ENCODE measurements around the gene IL1RAP.
A peak's percentile ranks its signal among the peaks of the same experiment; 100 is the strongest.

IL1RAP gene

DNA sequence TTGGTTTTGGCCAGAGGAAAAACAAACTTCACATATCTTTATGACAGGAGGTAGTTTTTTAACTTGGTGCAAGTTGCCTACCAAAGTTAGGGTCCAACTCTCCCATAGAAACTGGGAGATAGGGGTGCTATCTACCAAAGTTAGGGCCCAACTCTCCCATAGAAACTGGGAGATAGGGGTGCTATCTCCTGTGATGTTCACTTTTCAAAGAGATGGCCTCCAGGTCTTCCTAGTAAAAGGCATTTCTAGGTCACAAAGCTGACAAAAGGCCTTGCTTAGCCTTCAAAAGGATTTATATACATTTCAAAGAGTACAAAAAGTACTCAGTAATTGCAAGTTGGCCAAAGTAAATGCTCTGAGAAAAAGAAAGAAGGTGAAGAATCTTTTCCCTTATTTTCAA lies 27.1 kb downstream of the IL1RAP start:
- no peak overlapping the region for H3K27ac ChIP-seq (ENCODE audit: low read length)

DNA sequence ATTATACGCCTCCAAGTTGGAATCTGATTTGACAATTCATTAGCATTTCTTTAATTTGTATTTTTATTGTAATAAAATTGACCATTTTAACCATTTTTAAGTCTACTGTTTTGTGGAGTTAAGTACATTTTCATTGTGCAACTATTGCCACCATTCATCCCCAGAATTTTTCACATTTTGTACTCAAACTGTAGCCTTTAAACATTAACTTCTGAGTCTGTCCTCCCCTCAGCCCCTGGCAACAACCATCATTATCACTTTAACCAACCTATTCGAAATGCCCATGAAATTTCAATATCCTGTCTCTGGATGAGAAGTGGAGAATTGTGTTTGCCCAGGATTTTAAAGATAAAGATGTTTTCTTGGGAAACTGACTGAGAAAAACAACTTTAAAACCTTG lies 27.7 kb downstream of the IL1RAP start:
- Histone ChIP-seq H3K4me3 (ENCODE audit: low read length) (no peak overlapping the region), H3K9me3 (ENCODE audit: control insufficient read depth, insufficient read depth, low read length) (no peaks in the 10 kb centered on the region), H3K27me3 (ENCODE audit: control insufficient read depth, insufficient read depth, low read length) (peaks cover 23% of the 10 kb centered on the region; the same call in 1 of the 2 replicates), H3K4me1 (ENCODE audit: control insufficient read depth, insufficient read depth, low read length) (peaks cover 3% of the 10 kb centered on the region; the same call in 1 of the 2 replicates), H3K36me3 (ENCODE audit: control insufficient read depth, insufficient read depth, low read length) (no peaks in the 10 kb centered on the region), H3K27ac (ENCODE audit: low read length) (no peak overlapping the region)
- WGBS (ENCODE audit: insufficient coverage, insufficient read length) = no CpG with 5 or more reads among the region's 2 CpGs
- no peak for DNase-seq (ENCODE audit: low read depth, low spot score)

More for the DNA sequence above, 27.1 kb downstream of the IL1RAP start:
- H3K4me1 ChIP-seq (ENCODE audit: control insufficient read depth, insufficient read depth, low read length) = peaks cover 3% of the 10 kb centered on the region; the same call in 1 of the 2 replicates
- H3K4me3 ChIP-seq (ENCODE audit: low read length) = no peak overlapping the region
- no peaks in the 10 kb centered on the region for H3K36me3 ChIP-seq (ENCODE audit: control insufficient read depth, insufficient read depth, low read length)
- peaks cover 23% of the 10 kb centered on the region; the same call in 1 of the 2 replicates for H3K27me3 ChIP-seq (ENCODE audit: control insufficient read depth, insufficient read depth, low read length)
- no peak for DNase-seq (ENCODE audit: low read depth, low spot score)
- H3K9me3 ChIP-seq (ENCODE audit: control insufficient read depth, insufficient read depth, low read length) = no peaks in the 10 kb centered on the region

DNA sequence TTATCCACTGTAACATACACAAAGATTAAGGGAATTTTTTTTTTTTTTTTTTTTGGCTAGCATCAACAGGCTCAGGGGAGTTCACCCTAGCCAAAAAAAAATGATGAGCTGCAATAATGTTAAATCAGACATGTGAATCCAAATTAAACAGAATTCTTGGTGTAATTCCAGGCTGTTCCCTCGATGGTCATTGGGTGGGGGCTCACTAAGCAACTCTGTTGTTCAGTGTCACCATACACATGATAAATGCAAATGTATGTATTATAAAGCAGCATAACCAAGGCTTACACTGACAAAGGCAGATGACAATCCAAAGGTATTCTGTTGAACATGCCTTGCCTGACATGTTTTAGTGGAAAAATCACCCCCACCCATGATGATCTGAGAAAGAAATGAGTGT lies 29.0 kb downstream of the IL1RAP start:
- H3K9me3 ChIP-seq (ENCODE audit: control insufficient read depth, insufficient read depth, low read length) = no peaks in the 10 kb centered on the region
- no peaks in the 10 kb centered on the region for H3K36me3 ChIP-seq (ENCODE audit: control insufficient read depth, insufficient read depth, low read length)
- WGBS (ENCODE audit: insufficient coverage, insufficient read length) = no CpG with 5 or more reads among the region's 1 CpG
- DNase-seq (ENCODE audit: low read depth, low spot score) = no peak
- H3K4me1 ChIP-seq (ENCODE audit: control insufficient read depth, insufficient read depth, low read length) = peaks cover 5% of the 10 kb centered on the region; the same call in 1 of the 2 replicates
- H3K27ac ChIP-seq (ENCODE audit: low read length) = no peak overlapping the region
- H3K27me3 ChIP-seq (ENCODE audit: control insufficient read depth, insufficient read depth, low read length) = peaks cover 22% of the 10 kb centered on the region; the same call in 1 of the 2 replicates
- H3K4me3 ChIP-seq (ENCODE audit: low read length) = no peak overlapping the region

DNA sequence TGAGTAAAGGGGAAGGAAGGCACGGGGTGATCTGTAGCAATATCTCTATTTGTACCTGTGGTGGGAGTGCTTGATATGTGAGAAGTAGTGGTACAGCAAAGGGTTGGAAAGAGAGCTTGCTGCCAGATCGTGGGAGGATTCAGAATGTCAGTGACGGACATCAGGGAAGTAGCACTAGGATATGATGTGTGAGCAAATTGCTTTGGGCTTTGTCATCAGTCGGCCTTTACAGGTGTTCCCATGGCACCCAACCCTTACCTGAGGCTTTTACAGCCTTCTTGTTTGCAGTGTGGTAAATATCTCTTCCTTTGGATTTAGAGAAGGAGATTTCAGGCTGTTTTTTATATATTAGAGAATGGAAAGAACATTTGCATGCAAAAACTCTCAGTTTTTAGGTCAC lies 29.8 kb downstream of the IL1RAP start:
- no peak overlapping the region for H3K27ac ChIP-seq (ENCODE audit: low read length)
- H3K9me3 ChIP-seq (ENCODE audit: control insufficient read depth, insufficient read depth, low read length) = no peaks in the 10 kb centered on the region
- H3K4me3 ChIP-seq (ENCODE audit: low read length) = no peak overlapping the region
- peaks cover 5% of the 10 kb centered on the region; the same call in 1 of the 2 replicates for H3K4me1 ChIP-seq (ENCODE audit: control insufficient read depth, insufficient read depth, low read length)
- H3K27me3 ChIP-seq (ENCODE audit: control insufficient read depth, insufficient read depth, low read length) = peaks cover 16% of the 10 kb centered on the region; the same call in 1 of the 2 replicates
- H3K36me3 ChIP-seq (ENCODE audit: control insufficient read depth, insufficient read depth, low read length) = no peaks in the 10 kb centered on the region
- no peak for DNase-seq (ENCODE audit: low read depth, low spot score)
- no CpG with 5 or more reads among the region's 4 CpGs for WGBS (ENCODE audit: insufficient coverage, insufficient read length)

DNA sequence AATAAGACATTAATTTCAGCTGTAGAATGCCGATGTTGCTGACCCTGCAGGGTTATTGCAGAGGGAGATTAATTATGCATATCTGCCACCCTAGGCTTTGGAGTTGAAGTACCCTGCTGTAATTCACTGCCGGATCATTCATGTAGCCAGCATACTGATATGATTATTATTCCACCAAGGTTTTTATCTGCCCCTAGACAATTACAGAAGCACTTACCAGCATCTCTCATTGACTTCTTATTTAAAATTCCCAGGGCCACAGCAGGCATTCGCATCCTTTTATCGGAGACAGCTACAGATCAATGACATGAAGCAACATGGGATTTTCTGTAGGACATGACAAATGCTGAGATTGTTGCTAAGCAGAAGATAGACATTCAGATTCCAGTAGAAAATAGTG lies 31.3 kb downstream of the IL1RAP start:
- Histone ChIP-seq H3K27me3 (ENCODE audit: control insufficient read depth, insufficient read depth, low read length) (peaks cover 14% of the 10 kb centered on the region; the same call in 1 of the 2 replicates), H3K9me3 (ENCODE audit: control insufficient read depth, insufficient read depth, low read length) (no peaks in the 10 kb centered on the region), H3K4me1 (ENCODE audit: control insufficient read depth, insufficient read depth, low read length) (peaks cover 5% of the 10 kb centered on the region; the same call in 1 of the 2 replicates), H3K4me3 (ENCODE audit: low read length) (no peak overlapping the region), H3K27ac (ENCODE audit: low read length) (no peak overlapping the region), H3K36me3 (ENCODE audit: control insufficient read depth, insufficient read depth, low read length) (no peaks in the 10 kb centered on the region)
- DNase-seq (ENCODE audit: low read depth, low spot score) = no peak
- no CpG with 5 or more reads among the region's 4 CpGs for WGBS (ENCODE audit: insufficient coverage, insufficient read length)

DNA sequence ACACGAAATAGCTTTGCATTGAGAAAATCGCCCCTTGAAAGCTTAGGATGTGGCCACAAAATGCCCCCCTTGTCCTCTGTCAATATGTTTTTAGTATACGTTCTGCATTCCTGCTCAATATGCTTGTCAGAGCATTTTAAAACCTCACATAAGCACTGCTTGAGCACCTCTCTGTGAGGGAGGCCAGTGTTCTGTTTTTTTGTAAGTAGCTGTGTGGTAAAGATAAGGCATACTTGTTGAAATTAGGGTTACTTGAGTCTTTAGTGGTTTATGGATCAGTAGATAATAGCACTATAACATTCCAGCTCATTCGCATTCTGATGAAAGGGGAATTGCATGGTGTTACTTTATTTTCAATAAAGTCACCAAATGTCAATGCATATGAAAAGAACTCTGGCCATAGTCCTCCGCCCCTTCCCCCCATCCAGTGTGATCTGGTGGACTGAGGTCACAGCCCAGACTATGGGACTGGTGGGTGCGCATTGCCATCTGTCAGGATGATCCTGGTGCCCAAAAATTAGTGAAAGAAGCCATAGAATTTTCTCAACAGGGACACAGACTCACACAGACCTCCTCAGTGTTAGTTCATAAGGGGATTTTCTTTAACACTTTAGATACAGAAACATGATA lies 33.1 kb downstream of the IL1RAP start:
- DNase-seq (ENCODE audit: low read depth, low spot score) = no peak
- 0 out of 2 replicates have a peak, but pooled peaks cover 1% of the 10 kb centered on the region for H3K4me1 ChIP-seq (ENCODE audit: control insufficient read depth, insufficient read depth, low read length)
- no peaks in the 10 kb centered on the region for H3K36me3 ChIP-seq (ENCODE audit: control insufficient read depth, insufficient read depth, low read length)
- peaks cover 10% of the 10 kb centered on the region; the same call in 1 of the 2 replicates for H3K27me3 ChIP-seq (ENCODE audit: control insufficient read depth, insufficient read depth, low read length)
- no peak overlapping the region for H3K4me3 ChIP-seq (ENCODE audit: low read length)
- WGBS (ENCODE audit: insufficient coverage, insufficient read length) = no CpG with 5 or more reads among the region's 6 CpGs
- no peaks in the 10 kb centered on the region for H3K9me3 ChIP-seq (ENCODE audit: control insufficient read depth, insufficient read depth, low read length)
- H3K27ac ChIP-seq (ENCODE audit: low read length) = no peak overlapping the region

DNA sequence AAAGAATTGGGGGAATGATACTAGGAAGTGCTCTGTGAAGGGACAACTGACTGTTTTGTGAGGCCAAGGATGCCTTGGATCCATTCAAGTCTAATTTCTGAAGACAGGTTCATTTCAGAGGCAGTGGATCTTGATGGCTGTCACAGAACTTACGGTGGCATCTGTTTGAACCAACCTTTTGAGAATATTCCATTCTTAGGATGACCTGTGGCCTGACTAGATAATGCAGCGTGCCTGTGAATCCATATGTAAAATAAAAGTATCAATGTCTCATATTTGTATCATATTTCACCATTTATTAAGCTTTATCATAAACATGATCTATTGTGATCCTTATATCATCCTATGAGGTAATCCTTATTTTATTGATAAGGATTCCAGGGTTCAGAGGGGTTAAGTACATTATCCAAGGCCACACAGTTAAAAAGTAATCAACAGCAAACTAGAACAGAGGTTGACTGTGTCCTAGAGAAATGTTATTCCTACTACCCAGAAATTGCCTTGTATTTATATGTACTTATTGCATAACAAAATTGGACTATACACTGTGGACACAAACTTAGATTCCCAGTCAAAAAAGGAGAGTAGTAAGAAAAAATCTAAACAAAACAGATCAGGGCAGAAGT lies 34.3 kb downstream of the IL1RAP start:
- H3K27ac ChIP-seq (ENCODE audit: low read length) = no peak overlapping the region
- no CpG with 5 or more reads among the region's 2 CpGs for WGBS (ENCODE audit: insufficient coverage, insufficient read length)
- DNase-seq (ENCODE audit: low read depth, low spot score) = no peak

DNA sequence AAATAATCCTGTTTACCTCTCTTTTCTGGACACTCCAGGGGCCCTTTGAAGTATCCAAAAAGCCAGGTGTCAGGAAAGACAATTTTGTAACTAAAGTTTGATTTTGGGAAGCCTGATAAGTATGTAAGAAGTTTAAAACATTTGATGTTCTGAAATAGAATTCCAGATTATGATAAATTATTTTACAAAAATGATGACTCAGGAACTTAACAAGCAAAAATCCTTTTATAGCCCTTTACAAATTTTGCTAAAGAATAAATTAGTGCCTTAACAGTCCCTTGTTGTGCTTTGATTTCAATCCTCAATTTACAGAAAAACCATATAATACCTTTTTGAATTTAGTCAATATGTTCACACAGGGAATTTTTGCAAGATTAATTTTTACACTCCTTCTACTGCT lies 38.1 kb downstream of the IL1RAP start:
- H3K27me3 ChIP-seq (ENCODE audit: control insufficient read depth, insufficient read depth, low read length) = no peaks in the 10 kb centered on the region
- no peak overlapping the region for H3K27ac ChIP-seq (ENCODE audit: low read length)
- no peak overlapping the region for H3K4me3 ChIP-seq (ENCODE audit: low read length)
- no peak for DNase-seq (ENCODE audit: low read depth, low spot score)
- H3K4me1 ChIP-seq (ENCODE audit: control insufficient read depth, insufficient read depth, low read length) = peaks cover 1% of the 10 kb centered on the region; the same call in 1 of the 2 replicates
- H3K36me3 ChIP-seq (ENCODE audit: control insufficient read depth, insufficient read depth, low read length) = no peaks in the 10 kb centered on the region
- H3K9me3 ChIP-seq (ENCODE audit: control insufficient read depth, insufficient read depth, low read length) = no peaks in the 10 kb centered on the region

More for the DNA sequence above, 34.3 kb downstream of the IL1RAP start:
- Histone ChIP-seq H3K4me1 (ENCODE audit: control insufficient read depth, insufficient read depth, low read length) (0 out of 2 replicates have a peak, but pooled peaks cover 1% of the 10 kb centered on the region), H3K9me3 (ENCODE audit: control insufficient read depth, insufficient read depth, low read length) (no peaks in the 10 kb centered on the region), H3K27me3 (ENCODE audit: control insufficient read depth, insufficient read depth, low read length) (peaks cover 6% of the 10 kb centered on the region; the same call in 1 of the 2 replicates), H3K4me3 (ENCODE audit: low read length) (no peak overlapping the region), H3K36me3 (ENCODE audit: control insufficient read depth, insufficient read depth, low read length) (no peaks in the 10 kb centered on the region)

DNA sequence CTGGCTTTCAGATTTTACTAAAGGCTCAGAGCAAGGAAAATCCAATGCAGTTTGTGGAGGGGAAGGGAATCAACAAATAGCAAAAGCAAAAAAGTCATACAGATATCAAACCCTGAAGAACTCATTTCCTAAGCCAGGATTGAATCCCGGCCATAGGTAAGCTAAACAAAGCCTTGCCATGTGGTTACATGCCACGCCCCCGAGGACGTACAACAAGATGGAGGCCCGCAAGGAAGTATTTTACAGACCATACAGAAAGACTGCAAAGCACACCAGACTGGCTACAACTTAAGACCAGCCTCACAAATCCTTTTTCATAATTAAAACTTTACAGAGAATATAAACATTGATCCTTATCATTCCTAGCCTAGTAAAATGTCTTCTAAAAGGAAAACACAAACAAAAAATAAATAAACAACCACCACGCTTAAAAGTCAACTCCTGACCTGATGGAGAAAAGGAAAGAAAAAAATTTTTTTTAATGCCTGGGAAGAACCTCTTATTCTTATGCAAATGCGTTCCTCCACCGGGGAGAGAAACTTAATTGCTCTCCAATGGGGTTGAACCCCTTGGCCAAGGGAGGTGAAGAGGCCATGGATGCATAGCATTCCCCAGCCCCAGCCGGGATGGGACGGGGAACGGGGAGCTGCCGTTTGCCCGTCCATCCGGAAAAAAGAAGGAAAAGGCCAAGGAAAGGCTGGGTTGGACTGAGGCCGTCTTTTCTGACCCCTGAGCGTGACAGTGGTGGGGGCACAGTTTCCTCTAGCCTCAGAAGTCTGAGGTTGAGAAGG lies 39.3 kb downstream of the IL1RAP start:
- DNase-seq (ENCODE audit: low read depth, low spot score) = peak; percentile 54
- H3K27ac ChIP-seq (ENCODE audit: low read length) = no peak overlapping the region
- H3K4me3 ChIP-seq (ENCODE audit: low read length) = no peak overlapping the region
- no peaks in the 10 kb centered on the region for H3K9me3 ChIP-seq (ENCODE audit: control insufficient read depth, insufficient read depth, low read length)
- H3K27me3 ChIP-seq (ENCODE audit: control insufficient read depth, insufficient read depth, low read length) = no peaks in the 10 kb centered on the region
- no CpG with 5 or more reads among the region's 16 CpGs for WGBS (ENCODE audit: insufficient coverage, insufficient read length)
- H3K36me3 ChIP-seq (ENCODE audit: control insufficient read depth, insufficient read depth, low read length) = no peaks in the 10 kb centered on the region
- no peaks in the 10 kb centered on the region; the same call in 1 of the 2 replicates for H3K4me1 ChIP-seq (ENCODE audit: control insufficient read depth, insufficient read depth, low read length)

DNA sequence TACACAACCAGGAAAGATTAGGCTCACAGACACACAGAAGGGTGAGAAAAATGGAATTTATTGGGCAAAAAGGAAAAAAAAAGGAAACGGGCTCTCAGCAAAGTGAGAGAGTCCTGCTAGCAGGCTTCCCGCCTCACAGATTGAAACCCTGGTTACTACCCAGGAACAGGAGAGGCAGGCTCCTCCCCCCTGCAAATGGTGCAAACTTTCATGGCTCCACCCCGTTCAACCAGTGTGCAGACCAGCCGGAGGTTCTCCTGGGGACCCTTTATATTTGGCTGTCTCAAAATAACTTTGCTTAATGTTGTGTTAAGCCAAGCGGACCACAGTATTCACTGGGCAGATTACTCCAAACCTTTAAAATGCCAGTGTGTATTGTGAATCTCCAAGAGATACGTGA lies 40.3 kb downstream of the IL1RAP start:
- no peaks in the 10 kb centered on the region for H3K27me3 ChIP-seq (ENCODE audit: control insufficient read depth, insufficient read depth, low read length)
- no peak overlapping the region for H3K4me3 ChIP-seq (ENCODE audit: low read length)
- H3K4me1 ChIP-seq (ENCODE audit: control insufficient read depth, insufficient read depth, low read length) = no peaks in the 10 kb centered on the region; the same call in 1 of the 2 replicates
- no CpG with 5 or more reads among the region's 6 CpGs for WGBS (ENCODE audit: insufficient coverage, insufficient read length)
- H3K9me3 ChIP-seq (ENCODE audit: control insufficient read depth, insufficient read depth, low read length) = no peaks in the 10 kb centered on the region
- DNase-seq (ENCODE audit: low read depth, low spot score) = no peak
- no peak overlapping the region for H3K27ac ChIP-seq (ENCODE audit: low read length)
- H3K36me3 ChIP-seq (ENCODE audit: control insufficient read depth, insufficient read depth, low read length) = no peaks in the 10 kb centered on the region
